SK-N-MC (cell line): ENCODE data around the gene MKLN1.

ENCODE experiments used
- EZH2 ChIP-seq: fragments of 200-600 bp; sonication (generic); IDR thresholded peaks from one replicate; pipeline ENCODE4 v1.6.1; 2017; ENCODE audit warnings: antibody characterized with exemption
- POLR2AphosphoS5 ChIP-seq: IDR thresholded peaks from 2 replicates; pipeline ENCODE4 v1.6.1; 2012; ENCODE audit warnings: mild to moderate bottlenecking, low read depth, low read length, borderline replicate concordance

DNA sequence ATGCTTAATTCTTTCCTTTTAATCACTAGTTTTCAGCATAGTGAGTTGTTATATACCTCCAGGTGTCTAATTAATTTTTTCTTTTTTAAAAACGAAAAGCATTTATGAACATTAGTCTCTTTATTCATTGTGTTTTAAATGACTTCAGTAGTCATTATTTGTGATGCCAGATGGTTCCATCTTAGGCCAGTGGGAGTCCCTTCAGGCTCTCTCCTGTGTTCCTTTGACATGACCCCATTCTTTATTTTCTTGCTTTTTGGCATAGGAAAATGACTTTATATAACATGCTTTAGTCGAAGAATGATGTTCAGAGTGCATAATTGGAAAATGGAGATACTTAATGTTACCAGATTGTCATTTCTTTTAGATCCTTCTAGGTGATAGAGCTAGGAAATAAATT is 24.4 kb downstream of the MKLN1 start:
- TF ChIP-seq POLR2AphosphoS5 = no peak
- TF ChIP-seq EZH2 = no peak
